RWPE2 (cell line): ENCODE measurements around the gene MCTP2.

Source experiments
- ATAC-seq: fragments of 200-7000 bp; cut with Tn5 transposase; 3 replicates; pipeline ENCODE4 v1.9.1; 2021; ENCODE audit warnings: low read depth
- DNase-seq: peaks from one replicate; pipeline ENCODE4 v3.0.0-alpha.2; 2020; ENCODE audit warnings: low spot score
- H3K27ac ChIP-seq: fragments of 450-650 bp; 2 replicates; pipeline ENCODE4 v1.5.1; 2017; ENCODE audit warnings: mild to moderate bottlenecking; ENCODE audit not compliant: poor library complexity, severe bottlenecking
- H3K27me3 ChIP-seq: fragments of 250-450 bp; sonication (Bioruptor Pico); 2 replicates; pipeline ENCODE4 v1.5.1; 2021; ENCODE audit warnings: mild to moderate bottlenecking, moderate library complexity; ENCODE audit not compliant: insufficient read depth, poor library complexity, severe bottlenecking
- H3K36me3 ChIP-seq: fragments of 250-450 bp; sonication (Bioruptor Pico); 2 replicates; pipeline ENCODE4 v1.5.1; 2020; ENCODE audit warnings: low read depth, mild to moderate bottlenecking, moderate library complexity
- H3K4me1 ChIP-seq: fragments of 250-450 bp; sonication (Bioruptor Pico); 2 replicates; pipeline ENCODE4 v1.5.1; 2021; ENCODE audit warnings: mild to moderate bottlenecking, moderate library complexity; ENCODE audit not compliant: insufficient read depth, poor library complexity, severe bottlenecking
- H3K4me3 ChIP-seq: fragments of 250-450 bp; sonication (Bioruptor Pico); 2 replicates; pipeline ENCODE4 v1.5.1; 2021; ENCODE audit warnings: mild to moderate bottlenecking, moderate library complexity; ENCODE audit not compliant: severe bottlenecking
- H3K9me3 ChIP-seq: fragments of 250-450 bp; sonication (Bioruptor Pico); 2 replicates; pipeline ENCODE4 v1.5.1; 2021; ENCODE audit warnings: mild to moderate bottlenecking, moderate library complexity; ENCODE audit not compliant: severe bottlenecking
- TF ChIP-seq, protein P1 (sequence below): fragments of 450-650 bp; IDR thresholded peaks from one replicate; pipeline ENCODE4 v1.5.1; 2017; ENCODE audit warnings: mild to moderate bottlenecking, moderate library complexity; ENCODE audit not compliant: poor library complexity, severe bottlenecking

The MCTP2 gene

DNA sequence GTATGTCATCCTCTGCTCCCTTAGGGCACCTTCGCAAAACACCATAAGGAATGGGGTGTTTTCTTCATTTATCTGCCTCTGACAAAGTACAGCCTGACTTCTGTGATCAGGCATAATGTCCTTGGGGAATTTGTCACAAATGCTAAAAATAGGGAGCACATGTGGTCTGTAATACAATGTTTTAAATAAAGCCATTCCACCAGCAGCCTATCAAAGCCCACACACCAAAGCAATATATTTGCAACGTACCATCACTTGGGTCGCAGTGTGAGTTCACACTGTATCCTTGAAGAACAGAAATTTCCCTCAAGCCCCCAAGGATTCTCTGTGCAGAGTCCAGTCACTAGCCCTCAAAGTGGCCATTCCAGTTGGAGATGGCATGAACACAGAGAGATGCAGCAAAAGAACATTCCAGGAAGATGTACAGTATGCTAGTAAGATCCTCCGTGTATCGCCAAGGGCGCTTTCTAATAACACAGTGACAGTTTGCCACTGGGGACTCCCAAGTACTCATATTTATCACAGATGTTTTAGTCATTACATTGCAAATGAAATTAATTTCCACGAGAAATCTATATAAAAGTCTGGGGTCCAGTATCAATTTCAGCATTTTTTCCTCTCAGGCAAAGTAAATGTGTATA lies 246.7 kb downstream of the MCTP2 start:
- H3K36me3 ChIP-seq: peaks cover 3% of the 10 kb centered on the region; the same call in 1 of the 2 replicates
- H3K4me1 ChIP-seq: no peaks in the 10 kb centered on the region
- H3K9me3 ChIP-seq: no peaks in the 10 kb centered on the region
- no peak for ATAC-seq
- TF ChIP-seq, protein P1, sequence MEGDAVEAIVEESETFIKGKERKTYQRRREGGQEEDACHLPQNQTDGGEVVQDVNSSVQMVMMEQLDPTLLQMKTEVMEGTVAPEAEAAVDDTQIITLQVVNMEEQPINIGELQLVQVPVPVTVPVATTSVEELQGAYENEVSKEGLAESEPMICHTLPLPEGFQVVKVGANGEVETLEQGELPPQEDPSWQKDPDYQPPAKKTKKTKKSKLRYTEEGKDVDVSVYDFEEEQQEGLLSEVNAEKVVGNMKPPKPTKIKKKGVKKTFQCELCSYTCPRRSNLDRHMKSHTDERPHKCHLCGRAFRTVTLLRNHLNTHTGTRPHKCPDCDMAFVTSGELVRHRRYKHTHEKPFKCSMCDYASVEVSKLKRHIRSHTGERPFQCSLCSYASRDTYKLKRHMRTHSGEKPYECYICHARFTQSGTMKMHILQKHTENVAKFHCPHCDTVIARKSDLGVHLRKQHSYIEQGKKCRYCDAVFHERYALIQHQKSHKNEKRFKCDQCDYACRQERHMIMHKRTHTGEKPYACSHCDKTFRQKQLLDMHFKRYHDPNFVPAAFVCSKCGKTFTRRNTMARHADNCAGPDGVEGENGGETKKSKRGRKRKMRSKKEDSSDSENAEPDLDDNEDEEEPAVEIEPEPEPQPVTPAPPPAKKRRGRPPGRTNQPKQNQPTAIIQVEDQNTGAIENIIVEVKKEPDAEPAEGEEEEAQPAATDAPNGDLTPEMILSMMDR: no peak
- DNase-seq: no peak
- H3K4me3 ChIP-seq: no peak overlapping the region
- no peaks in the 10 kb centered on the region for H3K27me3 ChIP-seq
- no peak overlapping the region for H3K27ac ChIP-seq

DNA sequence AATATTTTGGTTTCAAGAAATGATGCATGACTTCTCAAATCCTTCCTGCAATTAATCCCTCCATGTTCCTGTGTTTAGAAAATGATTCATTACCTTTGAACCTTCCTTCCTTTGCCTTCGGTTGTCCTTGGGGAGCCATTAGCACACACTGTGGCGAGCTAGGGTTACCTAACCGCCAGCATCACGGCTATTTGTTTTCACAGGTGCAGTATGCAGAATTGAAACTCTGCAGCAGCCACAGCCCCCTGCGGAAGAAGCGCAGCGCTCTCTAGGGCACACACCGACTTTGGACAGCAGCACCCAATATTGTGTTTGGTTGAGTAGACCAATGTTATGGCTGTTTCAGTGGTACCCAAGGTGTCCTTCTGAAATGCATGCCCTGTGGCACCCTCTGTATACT lies 247.4 kb downstream of the MCTP2 start:
- Histone ChIP-seq H3K36me3 (peaks cover 3% of the 10 kb centered on the region; the same call in 1 of the 2 replicates), H3K27me3 (no peaks in the 10 kb centered on the region), H3K4me3 (no peak overlapping the region), H3K27ac (no peak overlapping the region), H3K9me3 (no peaks in the 10 kb centered on the region), H3K4me1 (no peaks in the 10 kb centered on the region)
- TF ChIP-seq, protein P1: no peak
- ATAC-seq (no peak), DNase-seq (no peak)

DNA sequence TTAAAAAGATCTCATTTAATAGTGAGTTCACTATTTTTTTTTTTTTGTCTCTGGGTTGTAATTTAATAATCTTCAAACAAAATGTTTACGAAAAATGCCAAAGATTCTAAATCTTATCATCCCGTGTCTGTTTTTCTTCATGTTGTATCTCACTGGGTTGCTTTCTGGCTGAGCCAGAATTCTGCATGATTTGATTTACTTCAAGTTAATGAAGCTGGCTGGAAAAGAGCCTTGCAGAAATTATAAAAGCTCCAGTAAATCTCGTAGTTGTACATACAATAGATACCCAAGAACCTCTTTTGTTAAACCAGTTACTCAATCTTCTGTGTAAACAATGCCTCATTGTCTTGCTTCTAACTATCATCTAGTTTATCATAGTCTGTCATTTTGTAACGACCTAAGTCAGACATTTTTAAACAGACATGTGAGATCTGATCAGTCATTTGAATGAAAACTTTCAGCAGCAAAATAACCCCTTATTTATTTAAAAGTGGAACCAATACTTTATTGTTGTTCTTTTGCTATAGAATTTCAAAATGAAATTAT lies 249.0 kb downstream of the MCTP2 start:
- peak; percentile 64; the same call in 2 of the 3 replicates for ATAC-seq
- no peak for DNase-seq
- H3K27ac ChIP-seq: no peak overlapping the region
- no peaks in the 10 kb centered on the region for H3K27me3 ChIP-seq
- no peaks in the 10 kb centered on the region for H3K4me1 ChIP-seq
- TF ChIP-seq, protein P1: no peak
- H3K36me3 ChIP-seq: peaks cover 3% of the 10 kb centered on the region; the same call in 1 of the 2 replicates
- H3K9me3 ChIP-seq: no peaks in the 10 kb centered on the region
- no peak overlapping the region for H3K4me3 ChIP-seq

DNA sequence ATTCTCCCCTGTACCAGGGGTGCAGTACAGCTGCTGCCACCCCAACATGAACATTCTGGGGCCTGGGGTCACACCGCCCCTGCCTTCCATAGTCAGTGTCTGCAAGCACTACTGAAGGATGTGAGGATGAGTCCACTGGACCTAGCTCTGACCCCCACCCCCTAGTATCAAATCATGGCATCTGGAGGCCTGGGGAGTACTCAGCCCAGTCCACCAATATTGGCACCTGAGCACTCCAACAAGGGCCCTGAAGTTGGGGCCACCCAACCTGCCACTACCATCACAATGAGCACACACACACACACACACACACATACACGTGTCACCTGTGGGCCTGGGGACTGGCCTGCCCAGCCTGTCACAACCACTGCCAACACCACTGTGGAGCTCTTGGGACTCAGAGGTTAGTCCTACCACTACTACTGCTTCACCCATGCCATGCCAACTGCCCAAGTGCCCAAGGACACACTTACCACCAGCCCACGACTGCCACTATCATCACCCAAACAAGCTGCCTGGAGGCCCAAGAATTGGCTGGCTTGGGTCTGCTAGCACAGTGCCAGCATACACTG lies 253.9 kb downstream of the MCTP2 start:
- DNase-seq (no peak), ATAC-seq (no peak)
- Histone ChIP-seq H3K9me3 (no peaks in the 10 kb centered on the region), H3K4me1 (peaks cover 19% of the 10 kb centered on the region), H3K27ac (no peak overlapping the region), H3K4me3 (no peak overlapping the region), H3K27me3 (no peaks in the 10 kb centered on the region), H3K36me3 (no peaks in the 10 kb centered on the region; the same call in 1 of the 2 replicates)
- TF ChIP-seq, protein P1: no peak

DNA sequence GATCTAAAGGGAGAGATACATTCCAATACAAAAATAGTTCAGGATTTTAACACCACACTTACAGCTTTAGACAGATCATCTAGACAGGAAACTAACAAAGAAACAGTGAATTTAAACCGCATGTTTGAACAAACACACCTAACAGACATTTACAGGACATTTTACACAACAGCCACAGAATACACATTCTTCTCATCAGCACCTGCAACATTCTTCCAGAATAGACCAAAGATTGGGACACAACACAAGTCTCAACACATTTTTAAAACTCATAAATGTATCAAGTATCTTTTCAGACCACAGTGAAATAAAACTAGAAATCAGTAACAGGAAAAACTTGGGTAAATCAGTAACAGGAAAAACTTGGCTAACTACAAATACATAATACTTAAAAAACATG lies 256.3 kb downstream of the MCTP2 start:
- TF ChIP-seq, protein P1: no peak
- peak overlapping the region; percentile 42 for H3K27ac ChIP-seq

More for the DNA sequence above, 256.3 kb downstream of the MCTP2 start:
- no peak overlapping the region for H3K4me3 ChIP-seq
- peaks cover 19% of the 10 kb centered on the region for H3K4me1 ChIP-seq
- H3K27me3 ChIP-seq: no peaks in the 10 kb centered on the region
- H3K9me3 ChIP-seq: no peaks in the 10 kb centered on the region
- ATAC-seq (peak; percentile 68), DNase-seq (no peak)
- H3K36me3 ChIP-seq: no peaks in the 10 kb centered on the region; the same call in 1 of the 2 replicates
